Liver (tissue), 9 donors: ENCODE measurements around the gene TEX2. TPM values are rescaled to one million over a fixed set of nuclear protein-coding genes. Genes with fewer than 3 reads are reported as not detected.
A peak's percentile ranks its signal among the peaks of the same experiment; 100 is the strongest.

ENCODE experiments used
- DNase-seq: peaks from one replicate; pipeline ENCODE4 v3.0.0-alpha.2; 2017; ENCODE audit warnings: low spot score
- H3K27ac ChIP-seq, 2 donors: one replicate each; pipeline ENCODE4 v1.7.0; 2013; ENCODE audit warnings: inconsistent platforms in 2 of 2, low read length in 2 of 2, control low read depth in 1 of 2, low read depth in 1 of 2, mild to moderate bottlenecking in 1 of 2
- H3K27me3 ChIP-seq, 4 donors: one replicate each; pipeline versions ENCODE4 v1.6.1 to v1.7.0; 2013; ENCODE audit warnings: low read length in 3 of 4, inconsistent platforms in 1 of 4, mild to moderate bottlenecking in 1 of 4, moderate library complexity in 1 of 4; ENCODE audit not compliant: control insufficient read depth in 4 of 4, insufficient read depth in 4 of 4
- H3K36me3 ChIP-seq, 4 donors: one replicate each; pipeline versions ENCODE4 v1.6.1 to v1.7.0; 2013; ENCODE audit warnings: low read length in 3 of 4, mild to moderate bottlenecking in 3 of 4, low read depth in 1 of 4, moderate library complexity in 1 of 4; ENCODE audit not compliant: control insufficient read depth in 4 of 4, insufficient read depth in 3 of 4
- H3K4me1 ChIP-seq, 4 donors: one replicate each; pipeline versions ENCODE4 v1.6.1 to v1.7.0; 2013; ENCODE audit warnings: low read length in 3 of 4, mild to moderate bottlenecking in 3 of 4, moderate library complexity in 1 of 4; ENCODE audit not compliant: control insufficient read depth in 4 of 4, insufficient read depth in 4 of 4
- H3K4me3 ChIP-seq, 3 donors: one replicate each; pipeline versions ENCODE4 v1.6.1 to v1.7.0; 2013; ENCODE audit warnings: low read length in 3 of 3, control low read depth in 1 of 3, low read depth in 1 of 3, mild to moderate bottlenecking in 1 of 3
- H3K9ac ChIP-seq, 2 donors: one replicate each; pipeline ENCODE4 v1.7.0; 2013; ENCODE audit warnings: low read length in 2 of 2, mild to moderate bottlenecking in 2 of 2, moderate library complexity in 2 of 2, control low read depth in 1 of 2, low read depth in 1 of 2
- H3K9me3 ChIP-seq, 4 donors: one replicate each; pipeline versions ENCODE4 v1.6.1 to v1.7.0; 2013; ENCODE audit warnings: low read length in 3 of 4; ENCODE audit not compliant: control insufficient read depth in 4 of 4
- CTCF ChIP-seq: fragments of 150-350 bp; IDR thresholded peaks from 2 replicates; pipeline ENCODE4 v1.5.1; 2017; ENCODE audit warnings: improper control_type of control experiment, low read depth, low read length; ENCODE audit not compliant: missing input control
- EGR1 ChIP-seq, 2 donors: IDR thresholded peaks; 2 replicates each; pipeline ENCODE4 v1.6.1; 2016 to 2018; ENCODE audit warnings: antibody characterized with exemption in 2 of 2, low read depth in 2 of 2
- FOXA1 ChIP-seq: IDR thresholded peaks from 2 replicates; pipeline ENCODE4 v1.6.1; 2016; ENCODE audit warnings: antibody characterized with exemption
- FOXA2 ChIP-seq: IDR thresholded peaks from 2 replicates; pipeline ENCODE4 v1.6.1; 2016; ENCODE audit warnings: antibody characterized with exemption
- GABPA ChIP-seq, 2 donors: IDR thresholded peaks in 1 of 2; conservative IDR thresholded peaks in 1 of 2; 2 replicates each; pipeline ENCODE4 v1.6.1; 2016; ENCODE audit warnings: antibody characterized with exemption in 2 of 2, mild to moderate bottlenecking in 1 of 2, moderate library complexity in 1 of 2
- HNF4A ChIP-seq, 2 donors: conservative IDR thresholded peaks; 2 replicates each; pipeline ENCODE4 v1.6.1; 2016; ENCODE audit warnings: antibody characterized with exemption in 2 of 2, mild to moderate bottlenecking in 2 of 2
- HNF4G ChIP-seq: IDR thresholded peaks from 2 replicates; pipeline ENCODE4 v1.6.1; 2016; ENCODE audit warnings: antibody characterized with exemption
- JUND ChIP-seq, 2 donors: IDR thresholded peaks; 2 replicates each; pipeline ENCODE4 v1.6.1; 2016; ENCODE audit warnings: antibody characterized with exemption in 2 of 2
- NR2F2 ChIP-seq: IDR thresholded peaks from 2 replicates; pipeline ENCODE4 v1.6.1; 2016; ENCODE audit warnings: antibody characterized with exemption
- REST ChIP-seq: IDR thresholded peaks from 2 replicates; pipeline ENCODE4 v1.6.1; 2016; ENCODE audit warnings: antibody characterized with exemption, mild to moderate bottlenecking
- RXRA ChIP-seq, 2 donors: IDR thresholded peaks; 2 replicates each; pipeline ENCODE4 v1.6.1; 2017 to 2018; ENCODE audit warnings: antibody characterized with exemption in 2 of 2, mild to moderate bottlenecking in 1 of 2
- YY1 ChIP-seq: IDR thresholded peaks from 2 replicates; pipeline ENCODE4 v1.6.1; 2016; ENCODE audit warnings: antibody characterized with exemption, mild to moderate bottlenecking
- ZBTB33 ChIP-seq: IDR thresholded peaks from 2 replicates; pipeline ENCODE4 v1.6.1; 2016; ENCODE audit warnings: antibody characterized with exemption
- WGBS: extraction: QIAGEN DNeasy Blood & Tissue Kit; methylation state at CpG from one replicate; pipeline ENCODE4 v1.1.7; 2013; 5-methylcytosine and 5-hydroxymethylcytosine counted together
- polyA plus RNA-seq, 2 donors: library from polyadenylated mRNA; stranded (reverse) in 1 of 2; unstranded in 1 of 2; fragments of 200-250 nt in 1 of 2; fragments of >200 nt in 1 of 2; fragmentation: Nextera tagmentation in 1 of 2; extraction: Ambion mirVana in 1 of 2; gene quantifications; one replicate each; pipeline versions ENCODE4 v1.2.1 to v1.2.3, GENCODE V29; 2013 to 2015
- total RNA-seq, 2 donors: library from RNA; depleted of rRNA; stranded (reverse); fragments of >200 nt; gene quantifications; one replicate each; pipeline ENCODE4 v1.2.3, GENCODE V29; 2014
- donor health status: healthy.
- donor health status: healthy.
- donor health status: healthy.
- donor health status: healthy.
- donor health status: healthy.

TEX2 gene
- total and polyA plus RNA-seq, 4 donors = 15.9 to 39.8 (median 28.2) TPM

GRCh38 chr17:64192589-64192988, 70.5 kb downstream of the TEX2 start:
- Histone ChIP-seq H3K9ac (no peak overlapping the region), H3K9me3 (no peaks in the 10 kb centered on the region), H3K27me3 (no peaks in the 10 kb centered on the region), H3K36me3 (peaks cover 0 to 20% (median 7%) of the 10 kb centered on the region in 4 donors), H3K4me3 (no peak overlapping the region), H3K27ac (no peak overlapping the region), H3K4me1 (peaks cover under 1 to 6% (median under 1%) of the 10 kb centered on the region in 4 donors)
- 87% methylated on average over 3 of the region's 3 CpGs for WGBS
- no peak for DNase-seq
- TF ChIP-seq NR2F2 (no peak), CTCF (no peak), EGR1 (IDR thresholded peaks at IDR 0.05; ENCODE audit: low read depth in 2 of 2) (no peak), FOXA2 (no peak), HNF4A (conservative IDR thresholded peaks at IDR 0.05) (no peak), HNF4G (no peak)

- H3K27ac ChIP-seq = no peak overlapping the region
- no peak overlapping the region for H3K4me3 ChIP-seq
- 76% methylated on average over 6 of the region's 6 CpGs for WGBS
- H3K9ac ChIP-seq = no peak overlapping the region
- no peaks in the 10 kb centered on the region for H3K9me3 ChIP-seq
- DNase-seq = no peak
- peaks cover 14 to 27% (median 21%) of the 10 kb centered on the region in 4 donors for H3K4me1 ChIP-seq
- peaks cover 0 to 23% (median 7%) of the 10 kb centered on the region in 4 donors for H3K36me3 ChIP-seq
- TF ChIP-seq NR2F2 (peak; percentile 36), ZBTB33 (no peak), JUND (IDR thresholded peaks at IDR 0.05) (no peak), EGR1 (IDR thresholded peaks at IDR 0.05; ENCODE audit: low read depth in 2 of 2) (no peak)
- no peaks in the 10 kb centered on the region for H3K27me3 ChIP-seq
Measured at GRCh38 chr17:64190472-64190871, 72.6 kb downstream of the TEX2 start.

GRCh38 chr17:64188088-64188487, 75.0 kb downstream of the TEX2 start:
- TF ChIP-seq CTCF (no peak), EGR1 (IDR thresholded peaks at IDR 0.05; ENCODE audit: low read depth in 2 of 2) (no peak), JUND (IDR thresholded peaks at IDR 0.05) (no peak), RXRA (IDR thresholded peaks at IDR 0.05) (no peak), NR2F2 (no peak), ZBTB33 (no peak), FOXA2 (no peak), YY1 (no peak), GABPA (IDR thresholded peaks at IDR 0.05 in 1 of 2, conservative IDR thresholded peaks at IDR 0.05 in 1 of 2) (no peak), REST (no peak), FOXA1 (no peak), HNF4G (no peak), HNF4A (conservative IDR thresholded peaks at IDR 0.05) (no peak)
- no peak overlapping the region for H3K4me3 ChIP-seq
- peaks cover 0 to 19% (median 2%) of the 10 kb centered on the region in 4 donors for H3K36me3 ChIP-seq
- no peak overlapping the region for H3K27ac ChIP-seq
- WGBS = 98% methylated on average over 15 of the region's 15 CpGs
- no peak overlapping the region for H3K9ac ChIP-seq
- peaks cover 18 to 31% (median 25%) of the 10 kb centered on the region in 4 donors for H3K4me1 ChIP-seq
- H3K9me3 ChIP-seq = no peaks in the 10 kb centered on the region
- DNase-seq = no peak
- H3K27me3 ChIP-seq = no peaks in the 10 kb centered on the region
